HG02610 (cell line): ENCODE measurements around the gene LRRC7.
"Not testable (repeated sequence)": the region's sequence is repeated elsewhere in the genome, so short reads cannot be mapped to it uniquely, and the experiment has no call there.

ENCODE experiments used
- ATAC-seq: cut with Tn5 transposase; IDR thresholded peaks from one replicate; pipeline ENCODE4 v1.9.1; 2021; ENCODE audit warnings: mild to moderate bottlenecking, moderate library complexity; ENCODE audit not compliant: unreplicated experiment

The LRRC7 gene

DNA sequence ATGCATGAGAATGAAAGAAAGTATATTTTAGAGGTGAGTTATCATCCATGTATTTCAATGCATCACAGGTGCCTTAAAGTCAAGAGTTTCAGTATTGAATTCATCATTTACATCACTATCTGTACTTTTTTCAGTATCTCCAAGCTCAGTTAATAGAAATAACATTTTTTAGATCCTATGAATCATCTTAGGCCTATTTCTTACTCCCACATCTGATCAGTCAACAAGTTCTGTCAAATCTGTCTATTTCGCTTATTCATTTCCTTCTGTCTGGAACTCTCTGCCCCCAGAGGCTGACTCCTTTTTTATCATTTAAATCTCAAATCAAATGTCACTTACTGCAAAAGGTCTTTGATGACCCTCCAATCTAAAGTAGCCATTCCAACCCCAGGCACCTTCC, 295.2 kb downstream of the LRRC7 start:
- no peak for ATAC-seq

DNA sequence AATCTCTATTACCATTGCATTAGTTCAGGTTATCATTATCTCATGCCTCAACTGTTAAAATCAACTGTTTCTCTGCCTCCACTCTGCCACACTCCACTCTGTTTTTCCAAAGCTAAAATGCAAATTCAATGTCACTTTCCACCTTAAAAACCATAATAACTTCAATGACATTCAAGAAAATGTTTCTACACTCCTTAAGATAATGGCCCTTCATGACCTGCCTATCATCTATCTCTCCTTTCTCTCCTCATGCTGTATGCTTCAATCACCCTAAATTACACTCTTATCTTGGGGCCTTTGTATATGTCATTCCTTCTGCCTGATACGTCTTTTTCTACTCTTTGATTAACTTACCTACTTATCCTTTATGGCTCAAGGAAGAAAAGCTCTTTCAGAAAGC, 296.0 kb downstream of the LRRC7 start:
- no peak for ATAC-seq

DNA sequence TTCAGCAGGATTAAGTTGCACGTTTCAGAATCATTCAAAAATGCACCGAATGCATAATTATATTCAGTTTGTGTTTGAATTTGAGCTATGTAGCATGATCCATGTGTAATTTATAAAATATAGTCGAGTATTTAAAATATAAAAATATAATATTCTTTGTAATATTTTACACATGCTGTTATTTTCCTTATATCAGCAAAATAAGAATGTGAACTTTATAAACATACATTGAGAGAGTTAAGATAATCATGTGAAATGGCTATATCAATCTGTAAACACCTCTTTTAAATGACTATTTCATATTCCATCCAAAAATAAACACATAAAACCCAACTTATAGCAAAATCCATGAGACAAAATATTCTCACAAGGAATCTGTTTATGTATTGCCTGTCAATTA, 303.7 kb downstream of the LRRC7 start:
- ATAC-seq, result no peak

DNA sequence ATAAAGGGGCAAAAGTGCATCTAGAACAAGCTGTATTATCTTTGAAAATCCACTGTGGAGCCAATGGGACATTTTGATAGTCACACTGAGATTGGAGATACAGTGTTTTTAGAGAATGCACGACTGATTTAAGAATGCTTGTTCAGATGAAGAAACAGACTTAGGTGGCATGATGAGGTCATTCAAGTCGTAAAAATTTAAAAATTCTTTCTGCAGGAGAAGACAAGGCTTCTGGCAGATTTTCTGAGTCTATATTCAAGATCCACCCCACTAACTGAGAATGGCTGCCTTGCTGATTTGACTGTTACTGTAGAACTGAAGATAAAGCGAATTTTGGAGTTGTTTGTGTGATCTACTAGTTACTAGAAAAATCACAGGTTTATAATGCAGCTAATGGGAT, 310.6 kb downstream of the LRRC7 start:
- ATAC-seq, result no peak

DNA sequence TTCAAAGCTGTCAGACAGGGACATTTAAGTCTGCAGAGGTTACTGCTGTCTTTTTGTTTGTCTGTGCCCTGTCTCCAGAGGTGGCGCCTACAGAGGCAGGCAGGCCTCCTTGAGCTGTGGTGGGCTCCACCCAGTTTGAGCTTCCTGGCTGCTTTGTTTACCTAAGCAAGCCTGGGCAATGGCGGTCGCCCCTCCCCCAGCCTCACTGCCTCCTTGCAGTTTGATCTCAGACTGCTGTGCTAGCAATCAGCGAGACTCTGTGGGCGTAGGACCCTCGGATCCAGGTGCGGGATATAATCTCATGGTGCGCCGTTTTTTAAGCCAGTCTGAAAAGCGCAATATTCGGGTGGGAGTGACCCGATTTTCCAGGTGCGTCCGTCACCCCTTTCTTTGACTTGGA, 320.3 kb downstream of the LRRC7 start:
- not testable (repeated sequence) for ATAC-seq

DNA sequence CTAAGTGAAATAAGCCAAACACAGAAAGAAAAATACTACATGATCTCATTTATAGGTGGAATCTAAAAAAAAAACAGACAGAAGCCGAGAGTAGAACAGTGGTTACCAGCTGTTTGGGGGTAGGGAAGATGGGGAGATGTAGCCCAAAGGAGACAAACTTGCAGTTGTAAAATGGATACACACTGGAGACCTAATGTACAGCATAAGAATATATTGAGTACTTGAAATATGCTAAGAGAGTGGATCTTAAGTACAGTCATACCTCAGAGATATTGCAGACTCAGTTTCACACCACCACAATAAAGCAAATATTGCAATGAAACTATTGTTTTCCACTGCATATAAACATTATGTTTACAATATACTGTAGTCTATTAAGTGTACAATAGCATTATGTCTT, 320.9 kb downstream of the LRRC7 start:
- ATAC-seq, result no peak

DNA sequence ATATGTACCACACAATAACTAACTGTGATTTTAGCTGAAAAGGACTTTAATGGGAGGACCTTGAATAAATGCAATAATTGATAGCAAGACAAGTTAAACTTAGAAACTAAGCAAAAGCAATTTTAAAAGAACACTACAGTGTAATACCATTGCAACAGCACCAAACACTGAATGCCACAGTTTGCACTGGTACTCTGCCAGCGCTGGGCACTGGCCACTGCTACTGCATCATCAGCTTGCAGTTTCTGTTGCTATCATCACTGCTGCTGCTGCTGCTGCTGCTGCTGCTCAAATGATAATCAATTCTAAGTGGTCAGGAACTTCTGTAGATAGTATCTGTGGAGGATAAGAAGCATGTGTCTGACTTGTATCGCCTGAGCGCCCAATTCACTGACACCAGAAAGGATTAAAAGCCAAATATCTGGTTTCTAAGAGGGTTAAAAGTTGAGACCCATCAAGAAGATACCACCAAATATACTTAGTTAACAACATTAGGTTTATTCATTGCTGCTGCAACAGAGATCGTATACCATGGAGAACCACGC, 330.8 kb downstream of the LRRC7 start:
- ATAC-seq, result no peak

DNA sequence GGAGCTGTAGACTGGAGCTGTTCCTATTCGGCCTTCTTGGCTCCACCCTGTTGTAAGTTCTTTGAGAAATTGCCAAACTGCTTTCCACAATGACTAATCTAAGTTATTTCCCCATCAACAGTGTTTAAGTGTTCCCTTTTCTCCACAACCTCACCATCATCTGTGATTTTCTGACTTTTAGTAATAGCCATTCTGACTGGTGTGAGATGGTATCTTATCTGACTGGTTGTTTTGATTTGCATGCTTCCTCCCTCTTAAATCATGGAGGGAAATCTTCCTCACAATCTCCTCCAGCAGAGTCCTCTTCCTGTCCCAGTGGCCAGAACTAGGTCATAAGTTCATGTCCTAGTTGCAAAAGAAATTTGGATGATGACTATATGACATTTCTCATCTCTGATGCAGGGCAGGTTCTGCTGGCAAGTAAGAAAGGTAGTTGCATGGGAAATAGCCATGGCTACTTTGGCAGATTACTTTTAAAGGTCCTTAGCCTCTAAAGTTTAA, 343.6 kb downstream of the LRRC7 start:
- ATAC-seq, result no peak

DNA sequence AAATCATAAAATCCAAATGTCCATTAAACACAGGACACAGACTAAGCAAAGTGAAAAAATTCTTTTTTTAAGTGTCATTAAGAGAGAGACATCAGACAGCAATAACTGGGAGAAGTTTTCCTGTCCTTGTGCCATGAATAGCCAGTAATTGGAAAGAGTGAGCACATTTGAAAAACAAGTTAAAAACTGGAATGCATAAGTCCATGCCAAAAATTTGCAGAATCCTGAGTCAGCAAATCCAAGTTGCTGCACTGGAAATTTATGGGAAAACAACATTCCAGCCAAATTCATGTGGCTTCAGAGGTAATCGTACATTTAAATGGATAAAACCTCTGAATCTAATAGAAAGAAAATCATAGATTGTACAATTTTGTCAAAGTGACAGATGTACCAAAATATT, 346.3 kb downstream of the LRRC7 start:
- ATAC-seq, result no peak

DNA sequence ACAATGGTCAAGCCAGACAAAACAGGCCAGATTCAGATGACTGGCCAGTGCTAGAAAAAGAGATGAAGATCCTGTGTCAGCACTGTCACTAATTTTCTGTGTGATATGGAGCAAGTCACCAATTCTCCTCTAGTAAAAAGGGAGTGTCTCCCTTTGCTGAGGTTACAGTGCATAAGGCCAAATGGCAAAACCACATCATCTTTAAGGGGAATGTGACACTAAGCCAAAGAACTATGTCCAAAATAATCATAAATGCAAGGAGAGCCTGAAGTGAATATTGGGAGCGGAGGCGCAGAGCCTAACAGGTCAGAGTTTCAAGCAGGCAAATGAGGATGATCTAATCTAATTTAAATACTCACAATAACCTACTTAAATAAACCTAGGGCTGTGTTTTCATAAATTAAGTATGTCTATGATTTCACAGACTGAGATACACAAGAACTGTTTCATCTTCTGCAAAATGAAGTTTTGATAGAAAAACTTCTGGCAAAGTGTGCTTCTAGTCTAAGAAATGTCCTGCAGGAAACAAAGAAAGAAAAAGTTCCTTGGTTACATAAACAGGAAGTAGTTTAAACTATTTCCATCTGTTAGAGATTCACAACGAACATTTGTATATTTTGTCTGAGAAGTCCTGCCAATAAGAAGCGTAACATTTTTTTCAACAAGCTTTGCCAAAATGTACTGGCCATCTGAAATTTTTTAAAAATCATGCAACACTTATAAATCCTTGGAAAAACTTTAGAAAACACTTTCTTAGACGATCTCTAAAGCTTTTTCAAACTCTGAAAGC, 347.4 kb downstream of the LRRC7 start:
- no peak for ATAC-seq

DNA sequence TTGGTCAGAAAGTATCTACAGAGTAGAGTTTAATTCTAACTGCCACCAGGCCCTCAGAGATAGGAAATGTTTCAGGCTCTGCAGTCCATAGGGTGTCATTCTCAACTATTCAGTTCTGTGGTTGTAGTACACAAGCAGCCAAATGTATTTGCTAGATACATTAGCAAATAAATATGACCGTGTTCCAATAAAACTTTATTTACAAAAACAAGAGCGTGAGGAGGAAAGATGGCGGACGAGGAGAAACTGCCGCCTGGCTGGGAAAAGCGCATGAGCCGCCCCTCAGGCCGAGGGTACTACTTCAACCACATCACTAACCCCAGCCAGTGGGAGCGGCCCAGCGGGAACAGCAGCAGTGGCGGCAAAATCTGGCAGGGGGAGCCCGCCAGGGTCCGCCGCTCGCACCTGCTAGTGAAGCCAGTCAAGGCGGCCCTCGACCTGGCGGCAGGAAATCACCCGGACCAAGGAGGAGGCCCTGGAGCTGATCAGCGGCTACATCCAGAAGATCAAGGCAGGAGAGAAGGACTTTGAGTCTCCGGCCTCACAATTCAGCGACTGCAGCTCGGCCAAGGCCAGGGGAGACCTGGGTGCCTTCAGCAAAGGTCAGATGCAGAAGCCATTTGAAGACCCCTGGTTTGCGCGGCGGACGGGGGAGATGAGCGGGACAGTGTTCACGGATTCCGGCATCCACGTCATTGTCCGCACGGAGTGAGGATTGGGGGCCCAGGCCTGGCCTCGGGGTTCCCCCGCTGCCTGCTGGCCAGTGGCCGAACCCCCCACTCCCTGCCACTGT, 351.6 kb downstream of the LRRC7 start:
- no peak for ATAC-seq

DNA sequence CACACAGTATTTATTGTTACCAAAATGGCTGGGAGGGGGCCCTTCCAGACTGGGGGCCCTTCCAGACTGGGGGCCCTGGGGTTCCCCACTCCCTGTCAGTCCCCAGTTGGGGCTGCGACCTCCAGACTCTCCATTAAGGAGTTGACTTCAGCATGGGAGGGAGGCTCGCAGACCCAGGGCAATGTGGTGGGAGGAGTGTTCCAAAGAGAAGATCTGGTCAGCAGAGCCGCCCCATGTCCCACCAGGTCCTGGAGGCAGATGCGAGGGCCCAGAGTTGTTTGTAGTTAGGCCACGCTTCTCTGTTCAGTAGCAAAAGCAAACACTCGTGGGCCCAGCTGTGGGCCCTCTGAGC, 352.2 kb downstream of the LRRC7 start:
- no peak for ATAC-seq

DNA sequence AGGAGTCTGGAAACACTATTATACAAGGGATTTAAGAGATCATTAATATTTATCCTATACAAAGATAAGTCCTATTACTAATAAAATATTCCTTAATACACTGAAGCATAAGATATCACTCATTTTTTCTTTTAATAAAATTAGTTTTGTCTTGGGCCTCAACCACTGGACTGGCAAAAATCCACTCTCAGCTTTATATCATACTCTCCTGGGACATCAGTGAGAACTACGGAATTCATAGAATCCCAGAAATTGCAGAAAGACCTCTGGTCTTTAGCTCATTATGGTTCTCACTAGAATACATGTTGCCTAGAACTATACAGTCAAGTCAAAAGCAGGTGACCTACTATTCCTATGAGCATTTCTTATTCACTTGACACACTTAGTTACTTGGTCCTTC, 352.7 kb downstream of the LRRC7 start:
- no peak for ATAC-seq

DNA sequence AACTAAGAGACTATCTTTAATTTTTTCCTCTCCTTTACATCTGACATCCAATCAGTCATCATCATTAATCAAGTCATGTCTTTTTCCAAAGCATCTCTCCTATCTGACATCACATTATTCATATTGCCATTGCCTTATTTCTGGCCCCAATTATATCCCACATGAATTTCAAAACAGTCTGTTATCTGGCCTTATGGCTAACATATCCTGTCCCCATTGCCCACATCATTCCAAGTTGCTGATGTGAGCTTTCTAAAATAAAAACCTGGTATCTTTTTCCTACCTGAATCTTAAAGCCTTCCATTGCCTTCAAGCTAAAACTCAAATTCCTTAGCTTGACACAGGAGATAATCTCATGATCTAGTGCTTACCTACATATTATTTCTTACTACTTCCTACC, 353.8 kb downstream of the LRRC7 start:
- ATAC-seq, result no peak

DNA sequence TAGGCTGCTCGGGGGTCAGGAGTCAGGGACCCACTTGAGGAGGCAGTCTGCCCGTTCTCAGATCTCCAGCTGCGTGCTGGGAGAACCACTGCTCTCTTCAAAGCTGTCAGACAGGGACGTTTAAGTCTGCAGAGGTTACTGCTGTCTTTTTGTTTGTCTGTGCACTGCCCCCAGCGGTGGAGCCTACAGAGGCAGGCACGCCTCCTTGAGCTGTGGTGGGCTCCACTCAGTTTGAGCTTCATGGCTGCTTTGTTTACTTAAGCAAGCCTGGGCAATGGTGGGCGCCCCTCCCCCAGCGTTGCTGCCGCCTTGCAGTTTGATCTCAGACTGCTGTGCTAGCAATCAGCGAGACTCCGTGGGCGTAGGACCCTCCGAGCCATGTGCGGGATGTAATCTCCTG, 360.5 kb downstream of the LRRC7 start:
- not testable (repeated sequence) for ATAC-seq

DNA sequence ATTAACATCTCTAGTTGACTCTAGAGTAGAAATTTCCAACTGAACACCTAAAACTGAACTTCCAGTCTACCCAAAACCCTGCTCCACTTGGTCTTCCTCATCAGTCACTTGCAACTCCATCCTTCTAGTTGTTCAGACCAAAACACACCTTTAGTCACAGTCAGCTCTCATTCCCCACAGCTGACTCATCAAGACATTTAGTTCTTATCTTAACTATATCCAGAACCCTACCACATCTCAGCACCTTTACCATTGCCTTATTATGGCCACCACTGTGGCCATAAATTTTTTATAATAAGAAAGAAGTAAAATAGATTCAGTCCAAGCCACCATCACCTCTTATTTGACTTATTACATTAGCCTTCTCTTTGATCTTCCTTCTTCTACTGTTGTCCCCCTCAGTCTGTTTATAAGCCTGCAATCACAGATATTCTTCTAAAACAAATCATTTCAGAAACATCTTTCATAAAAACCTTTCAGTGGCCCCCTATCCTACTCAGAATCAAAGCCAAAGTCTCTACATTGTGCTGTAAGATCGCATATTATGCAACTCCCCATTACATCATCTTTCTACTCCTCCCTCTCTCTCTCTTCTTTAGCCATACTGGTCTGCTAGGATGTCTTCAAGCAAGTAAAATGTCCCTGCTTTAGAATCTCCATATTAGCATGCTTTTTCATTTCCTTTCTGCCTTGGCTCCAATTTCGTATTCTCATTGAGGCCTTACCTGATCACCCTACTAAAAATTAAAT, 361.8 kb downstream of the LRRC7 start:
- ATAC-seq, result no peak

DNA sequence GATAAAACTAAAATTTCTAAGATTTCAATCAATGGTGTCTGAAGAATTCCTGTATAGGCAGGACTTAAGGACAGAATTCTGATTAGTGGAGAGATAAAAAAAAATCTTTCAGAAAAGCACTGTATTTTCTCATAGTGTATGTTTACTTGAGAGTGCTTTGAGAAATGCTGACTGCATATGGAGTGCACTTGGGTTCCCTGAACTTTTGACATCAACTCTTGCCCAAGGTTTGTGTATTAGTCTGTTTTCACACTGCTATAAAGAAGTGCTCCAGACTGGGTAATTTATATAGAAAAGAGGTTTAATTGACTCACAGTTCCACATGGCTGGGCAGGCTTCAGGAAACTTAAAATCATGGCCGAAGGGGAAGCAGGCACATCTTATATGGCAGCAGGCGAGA, 362.7 kb downstream of the LRRC7 start:
- no peak for ATAC-seq

DNA sequence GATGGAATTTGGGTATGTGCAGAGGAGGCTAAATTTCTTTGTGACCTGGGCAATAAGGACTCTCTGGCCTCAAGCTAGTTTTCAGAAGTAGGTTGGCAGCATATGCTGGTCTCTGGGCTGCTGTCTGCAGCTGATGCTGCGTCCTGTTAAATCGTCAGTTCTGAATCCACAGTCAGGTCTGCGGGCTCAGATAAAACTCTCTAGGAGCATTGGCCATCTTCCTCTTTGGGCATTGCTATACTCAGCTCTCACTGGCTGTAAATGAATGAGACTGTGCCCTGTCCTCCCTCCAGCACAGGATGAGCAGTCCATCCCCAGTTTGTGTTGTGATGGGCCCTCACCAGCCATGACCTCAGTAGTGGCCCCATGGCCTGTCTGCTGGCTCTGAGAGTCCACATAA, 365.0 kb downstream of the LRRC7 start:
- ATAC-seq, result no peak

DNA sequence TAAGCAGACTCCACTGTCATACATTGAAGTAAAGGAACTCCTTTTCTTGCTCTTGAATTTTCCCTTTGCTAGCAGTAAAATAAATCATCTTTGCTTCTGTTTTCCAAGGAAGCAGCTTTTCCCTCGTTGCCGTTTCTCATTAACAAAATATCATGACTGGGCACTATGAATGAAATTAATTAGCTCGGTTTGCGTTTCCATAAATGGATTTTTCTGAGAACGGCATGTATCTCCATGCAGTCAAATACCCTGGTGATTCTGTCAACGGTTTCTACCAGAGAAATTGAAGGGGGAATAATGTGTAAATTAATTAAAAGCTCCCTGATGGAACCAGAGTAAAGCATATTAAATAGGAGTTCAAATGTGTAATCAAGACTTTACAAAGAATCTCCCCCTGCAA, 372.5 kb downstream of the LRRC7 start:
- no peak for ATAC-seq

DNA sequence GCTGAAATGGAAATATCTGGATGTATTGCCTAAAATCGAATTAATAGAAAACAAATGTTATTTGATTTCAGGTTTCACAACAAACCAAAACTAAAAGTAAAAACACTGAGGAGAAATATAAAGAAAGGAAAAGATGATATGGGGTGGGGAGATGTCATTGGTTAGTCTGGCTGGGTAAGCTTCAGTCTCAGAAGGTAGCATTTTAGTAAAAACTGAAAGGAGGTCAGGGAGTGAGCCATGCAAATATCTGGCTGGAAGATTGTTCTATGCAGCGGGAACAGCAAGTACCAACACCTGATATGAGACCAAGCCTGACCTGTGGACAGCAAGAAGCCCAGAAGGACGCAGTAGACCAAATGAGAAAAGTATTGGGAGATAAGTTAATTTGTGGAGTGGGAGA, 373.1 kb downstream of the LRRC7 start:
- ATAC-seq, result no peak

DNA sequence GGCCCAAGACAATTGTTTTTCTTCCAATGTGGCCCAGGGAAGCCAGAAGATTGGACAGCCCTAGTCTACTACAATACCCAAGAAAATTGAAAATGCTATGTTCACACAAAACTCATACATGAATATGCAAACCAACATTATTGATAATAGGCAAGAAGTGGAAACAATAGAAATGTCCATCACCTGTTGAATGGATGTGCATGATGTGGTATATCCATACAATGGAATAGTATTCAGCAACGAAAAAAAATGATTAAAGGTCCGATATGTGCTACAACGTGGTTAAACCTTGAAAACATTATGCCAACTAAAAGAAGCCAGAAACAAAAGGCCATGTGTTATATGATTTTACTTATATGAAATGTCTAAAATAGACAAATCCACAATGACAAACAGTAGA, 375.3 kb downstream of the LRRC7 start:
- no peak for ATAC-seq
